DMS79 (cell line): ENCODE results near the gene KCNQ1.

Experiments used
- DNase-seq: peaks from one replicate; lab custom pipeline; 2025; lab: John Stamatoyannopoulos, UW

Gene KCNQ1

DNA sequence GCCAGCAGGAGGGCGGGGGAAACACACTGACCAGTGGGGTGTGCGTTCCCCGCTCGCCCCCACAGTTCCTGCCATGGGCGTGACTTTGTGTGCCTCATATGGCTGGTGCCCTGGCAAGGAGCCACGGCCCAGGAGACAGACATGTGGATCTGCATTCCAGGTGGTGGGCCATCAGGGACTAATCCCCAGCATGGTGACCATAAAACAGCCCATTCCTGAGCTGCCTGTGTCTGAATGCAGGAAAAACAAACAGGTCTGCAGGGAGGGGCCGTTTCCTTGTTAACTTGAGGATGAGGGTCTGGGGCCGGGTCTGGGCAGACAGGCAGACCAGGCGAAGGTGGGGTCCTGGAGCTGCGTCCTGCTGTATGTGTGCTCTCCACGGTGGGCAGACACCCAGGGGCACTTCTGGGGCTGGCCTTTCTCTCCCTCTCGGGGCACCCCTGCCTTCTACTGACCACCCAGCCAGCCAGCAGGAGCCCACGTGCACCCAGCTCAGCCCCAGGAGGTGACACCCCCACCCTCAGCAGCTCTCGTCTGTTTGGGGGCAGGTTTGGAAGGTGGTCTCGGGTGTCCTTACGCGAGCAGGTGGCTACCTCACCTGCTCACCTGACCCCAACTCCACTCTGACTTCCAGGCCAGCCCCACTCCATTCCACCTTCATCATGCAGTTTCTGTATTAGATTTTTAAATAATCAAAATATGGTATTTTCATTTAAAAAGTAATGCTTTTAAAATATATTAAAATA is 134.7 kb downstream of the KCNQ1 start:
- no peak for DNase-seq

DNA sequence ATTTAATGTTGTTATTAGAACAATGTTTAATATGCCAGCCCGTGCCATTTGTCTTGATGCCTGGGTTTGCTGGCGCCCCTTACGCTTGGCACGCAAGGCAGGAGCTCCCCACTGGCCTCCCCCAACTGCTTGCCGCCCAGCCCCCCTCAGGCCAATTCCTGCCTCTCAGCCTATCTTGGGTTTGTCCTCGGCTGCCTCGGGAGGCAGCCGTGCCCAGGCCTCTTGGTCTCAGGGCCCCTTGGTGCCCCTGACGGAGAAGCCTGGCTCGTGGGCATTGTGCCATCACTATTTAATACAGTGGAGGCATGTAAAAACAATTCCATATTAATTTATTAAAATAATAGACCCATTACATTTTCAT is 135.2 kb downstream of the KCNQ1 start:
- no peak for DNase-seq

DNA sequence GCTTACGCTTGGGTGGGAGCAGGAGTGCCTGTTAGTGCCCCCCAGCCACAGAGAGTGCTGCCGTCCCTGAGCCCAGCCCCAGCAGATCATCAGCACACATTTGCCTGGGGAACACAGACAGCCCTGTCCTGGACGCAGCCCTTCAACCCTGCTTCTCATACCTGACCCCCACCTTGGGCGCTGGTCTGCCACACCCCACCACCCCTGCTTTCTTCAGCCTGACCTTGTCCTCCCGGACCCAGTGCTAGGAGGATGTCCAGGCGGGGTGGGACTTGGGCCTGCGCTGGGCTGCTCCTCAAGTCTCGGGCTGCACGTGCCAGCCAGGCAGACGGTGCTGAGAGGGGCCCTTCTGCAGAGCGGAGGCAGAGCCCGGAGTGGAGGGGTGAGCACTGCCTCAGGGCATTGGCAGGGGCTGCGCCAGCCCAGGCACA is 135.8 kb downstream of the KCNQ1 start:
- no peak for DNase-seq

DNA sequence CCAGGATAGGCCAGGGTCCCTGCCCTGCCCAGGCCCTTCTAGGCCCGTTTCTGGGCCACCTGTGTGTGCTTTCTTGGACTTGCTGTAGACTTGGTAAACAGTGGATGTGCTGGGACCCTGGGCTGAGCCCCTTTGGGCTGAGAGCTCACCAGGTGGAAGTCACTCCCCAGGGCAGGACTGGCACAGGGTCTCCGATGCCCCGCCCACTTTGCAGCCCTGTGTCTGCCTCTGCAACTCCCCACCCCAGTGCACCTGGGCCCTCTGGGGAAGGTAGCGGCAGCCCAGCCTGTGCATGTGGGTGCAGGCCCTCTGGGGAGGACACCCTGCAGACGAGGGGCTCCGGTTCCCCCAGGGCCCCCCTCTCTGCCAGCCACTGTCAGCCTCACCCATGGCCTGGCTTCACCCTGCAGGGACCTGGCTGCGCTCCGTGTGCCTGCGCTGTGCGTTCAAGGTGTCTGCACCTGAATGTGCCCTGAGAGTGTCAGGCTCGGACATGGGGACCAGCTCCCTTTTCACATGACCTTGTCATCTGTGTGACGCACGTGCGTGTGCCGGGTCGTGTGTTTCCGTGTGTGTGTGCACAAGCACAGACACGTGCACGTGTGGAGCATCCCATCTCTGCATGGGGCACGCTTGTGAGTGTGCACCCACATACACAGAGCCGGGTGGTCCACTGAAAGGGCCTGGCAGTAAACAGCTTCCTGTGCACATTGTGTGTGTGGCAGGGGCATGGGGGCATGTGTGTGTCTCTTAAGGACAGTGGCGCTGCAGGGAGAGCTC is 136.5 kb downstream of the KCNQ1 start:
- no peak for DNase-seq

DNA sequence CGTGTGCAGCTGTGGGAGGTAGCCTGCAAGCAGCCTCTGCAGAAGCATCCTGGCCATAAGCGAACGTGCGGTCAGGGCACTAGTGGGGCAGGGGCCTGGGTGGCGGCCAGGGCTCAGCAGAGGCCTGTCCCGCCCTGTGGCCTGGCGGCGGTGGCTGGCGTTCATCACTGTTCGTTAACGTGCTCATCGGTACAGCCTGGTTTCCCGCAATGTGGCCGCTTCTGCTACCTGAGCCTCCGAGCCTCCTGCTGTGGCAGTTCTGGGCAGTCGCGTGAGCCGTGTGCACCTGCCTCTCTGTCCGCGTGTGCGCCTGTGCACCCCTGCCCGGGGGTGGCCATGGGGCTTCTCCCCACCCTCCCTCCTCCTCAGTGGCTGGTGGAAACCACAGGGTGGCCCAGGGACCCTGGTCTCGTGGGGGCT is 137.1 kb downstream of the KCNQ1 start:
- DNase-seq: no peak

DNA sequence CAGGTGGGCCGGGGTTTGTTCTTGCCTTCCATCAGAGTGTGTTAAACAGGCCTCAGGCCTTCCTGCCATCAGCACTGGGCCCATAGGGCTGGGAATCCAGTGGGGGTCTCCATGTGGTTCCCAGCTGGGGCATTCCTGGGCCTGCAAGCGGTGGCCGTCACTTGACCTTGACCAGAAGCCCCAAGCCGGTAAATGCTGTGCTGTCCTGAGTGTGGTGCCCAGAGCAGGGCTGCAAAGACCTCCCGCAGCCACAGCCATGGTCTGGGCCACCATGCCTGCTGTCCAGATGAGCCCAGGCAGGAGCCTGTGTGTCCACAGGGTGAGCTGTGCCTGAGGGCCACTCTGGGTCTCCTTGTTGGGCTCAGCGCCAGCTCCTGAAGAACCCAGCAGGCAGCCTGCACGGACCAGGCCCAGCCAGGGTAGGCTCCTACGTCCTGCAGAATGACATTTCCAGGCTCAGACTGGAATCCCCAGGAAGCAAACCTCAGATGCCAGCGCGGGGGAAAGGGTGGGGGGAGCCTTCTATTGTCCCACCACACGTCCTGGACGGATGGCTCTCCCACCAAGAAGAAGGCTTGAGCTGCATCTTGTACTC is 137.6 kb downstream of the KCNQ1 start:
- DNase-seq: no peak

DNA sequence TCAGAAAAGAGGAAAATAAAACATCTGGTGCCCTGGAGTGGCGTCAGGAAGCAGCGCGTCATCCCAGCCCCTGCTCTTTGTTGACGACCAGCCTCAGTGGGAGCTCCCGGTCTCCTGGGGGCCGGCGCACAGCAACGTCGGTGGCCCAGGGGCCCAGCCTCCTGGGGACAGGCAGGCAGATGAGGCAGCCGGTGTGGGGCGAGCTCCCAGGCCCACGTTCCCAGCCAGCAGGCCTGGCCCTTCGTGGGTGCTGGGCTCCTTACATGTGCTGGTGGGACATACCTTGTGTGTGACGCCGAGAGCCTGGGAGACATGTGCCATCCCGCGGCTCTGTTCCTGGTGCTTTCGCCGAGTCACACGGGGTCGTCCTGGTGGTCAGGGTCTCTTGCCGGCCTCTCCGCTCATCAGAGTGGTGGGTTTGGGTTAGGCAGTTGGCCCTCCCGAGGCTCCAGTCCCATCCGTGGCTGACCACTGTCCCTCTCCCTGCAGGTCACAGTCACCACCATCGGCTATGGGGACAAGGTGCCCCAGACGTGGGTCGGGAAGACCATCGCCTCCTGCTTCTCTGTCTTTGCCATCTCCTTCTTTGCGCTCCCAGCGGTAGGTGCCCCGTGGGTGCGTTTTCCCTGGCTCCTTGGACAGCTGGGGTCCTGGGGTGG is 138.3 kb downstream of the KCNQ1 start:
- no peak for DNase-seq

DNA sequence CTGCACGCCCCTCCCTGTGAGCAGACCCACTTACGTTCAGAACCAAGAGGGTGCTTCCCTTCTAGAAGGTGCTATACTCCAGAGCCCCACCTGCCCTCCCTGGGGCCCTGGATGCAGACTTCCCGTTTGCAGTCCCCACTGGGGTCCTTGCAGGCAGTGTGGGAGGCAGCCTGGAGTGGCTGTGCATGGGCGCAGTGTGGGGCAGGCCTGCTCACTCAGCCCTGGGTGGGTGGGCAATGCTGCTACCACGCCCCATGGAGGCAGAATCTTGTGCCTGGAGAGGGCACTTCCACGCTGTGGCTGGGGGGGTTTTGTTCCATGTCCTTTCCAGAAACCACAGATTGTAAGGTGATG is 138.8 kb downstream of the KCNQ1 start:
- DNase-seq: no peak

DNA sequence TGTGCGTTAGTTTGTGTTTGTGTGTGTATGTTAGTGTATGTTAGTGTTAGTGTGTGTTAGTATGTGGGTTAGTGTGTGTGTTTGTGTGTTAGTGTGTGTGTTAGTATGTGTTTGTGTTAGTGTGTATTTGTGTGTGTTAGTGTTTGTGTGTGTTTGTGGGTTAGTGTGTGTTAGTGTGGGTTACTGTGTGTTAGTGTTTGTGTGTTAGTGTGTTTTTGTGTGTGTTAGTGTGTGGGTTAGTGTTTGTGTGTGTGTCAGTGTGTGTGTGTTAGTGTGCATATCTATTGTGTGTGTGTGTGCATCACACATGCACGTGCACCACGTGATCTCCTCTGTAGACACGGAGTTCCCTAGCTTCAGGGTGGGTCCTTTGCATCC is 139.6 kb downstream of the KCNQ1 start:
- DNase-seq: no peak

DNA sequence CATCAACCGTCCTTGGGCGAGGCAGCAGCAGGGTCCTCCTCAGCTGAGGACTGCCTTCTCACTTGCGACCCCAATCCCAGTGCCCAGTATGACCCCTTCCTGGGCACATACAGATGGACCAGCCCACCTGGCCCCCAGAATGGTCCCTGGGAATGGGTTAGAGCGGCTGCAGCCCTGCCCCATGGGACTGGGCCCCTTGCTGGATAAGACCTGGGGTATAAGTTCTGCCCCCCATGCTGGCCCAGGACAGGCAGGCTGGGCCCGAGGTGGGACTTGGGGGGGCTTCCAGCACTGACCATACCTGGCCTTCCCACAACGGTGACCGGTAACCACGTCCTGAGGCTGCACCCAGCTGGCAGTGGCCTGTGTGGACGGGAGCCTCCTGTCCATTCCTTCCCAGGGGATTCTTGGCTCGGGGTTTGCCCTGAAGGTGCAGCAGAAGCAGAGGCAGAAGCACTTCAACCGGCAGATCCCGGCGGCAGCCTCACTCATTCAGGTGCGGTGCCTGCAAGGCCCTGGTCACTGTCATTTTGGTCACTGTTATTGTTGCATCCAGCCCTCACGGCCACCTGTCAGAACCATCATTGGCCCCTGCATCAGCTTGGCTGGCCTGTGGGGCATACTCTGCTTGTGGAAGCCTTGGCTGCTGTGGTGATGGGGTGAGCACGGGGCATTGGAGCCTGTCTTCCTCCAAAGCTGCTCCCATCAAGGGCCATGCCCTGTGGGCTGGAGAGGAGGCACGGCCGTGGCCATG is 140.2 kb downstream of the KCNQ1 start:
- no peak for DNase-seq

DNA sequence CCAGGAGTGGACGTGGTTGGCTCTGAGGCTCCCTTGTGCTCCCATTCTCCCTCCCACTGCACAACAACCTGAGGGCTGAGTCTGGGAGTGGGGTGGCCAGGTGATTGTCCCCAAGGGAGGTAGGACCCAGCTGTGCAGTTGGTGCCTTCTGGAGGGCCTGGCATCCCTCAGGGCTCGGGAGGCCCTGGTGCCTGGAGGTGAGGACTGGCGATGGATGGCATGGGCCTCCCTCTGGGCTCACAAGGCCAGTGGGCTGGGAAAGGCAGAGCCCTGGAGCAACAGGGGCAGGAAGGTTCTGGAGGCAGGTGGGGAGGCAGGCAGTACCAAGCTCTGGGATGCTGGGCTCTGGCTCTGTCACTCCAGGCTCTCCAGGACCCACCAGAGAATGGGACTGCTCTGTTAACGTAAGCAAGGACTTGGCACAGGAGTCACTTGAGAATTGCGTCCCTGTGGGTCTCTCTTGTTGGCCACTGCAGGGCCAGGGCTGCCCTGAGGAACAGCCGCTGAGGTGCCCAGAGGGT is 140.8 kb downstream of the KCNQ1 start:
- DNase-seq: no peak

DNA sequence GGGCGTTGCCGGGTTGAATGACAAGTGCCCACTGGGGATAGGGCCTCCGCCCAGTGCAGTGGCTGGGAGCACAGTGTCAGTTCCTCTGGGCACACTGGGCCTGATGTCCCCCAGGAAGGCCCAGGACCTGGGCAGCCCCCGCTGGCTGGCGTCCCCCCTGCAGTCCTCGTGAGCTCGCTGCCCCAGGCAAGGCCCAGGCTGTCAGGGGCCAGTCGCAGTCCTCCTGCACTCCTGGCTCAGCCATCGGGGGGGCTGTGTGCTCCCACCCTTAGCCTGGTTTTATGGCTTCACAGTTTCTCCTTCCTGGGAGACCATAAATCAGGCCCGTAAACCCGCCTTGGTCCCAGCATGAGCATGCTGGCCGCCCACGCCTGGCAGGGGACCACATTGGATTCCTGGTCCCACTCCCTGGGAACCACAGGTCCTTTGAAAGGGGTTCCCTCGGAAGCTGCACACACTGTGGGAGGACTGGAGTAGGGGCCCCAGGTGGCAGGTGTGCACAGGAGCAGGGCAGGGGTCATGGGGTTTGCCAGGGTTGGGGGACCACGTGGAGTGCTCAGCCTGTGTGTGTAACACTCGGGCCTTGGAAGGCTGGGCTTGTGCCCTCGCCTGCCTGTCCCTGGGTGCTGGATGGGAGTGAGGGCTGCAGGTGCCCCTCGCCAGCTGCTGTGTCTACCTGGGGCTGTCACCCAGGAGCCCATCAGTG is 141.4 kb downstream of the KCNQ1 start:
- DNase-seq: no peak

DNA sequence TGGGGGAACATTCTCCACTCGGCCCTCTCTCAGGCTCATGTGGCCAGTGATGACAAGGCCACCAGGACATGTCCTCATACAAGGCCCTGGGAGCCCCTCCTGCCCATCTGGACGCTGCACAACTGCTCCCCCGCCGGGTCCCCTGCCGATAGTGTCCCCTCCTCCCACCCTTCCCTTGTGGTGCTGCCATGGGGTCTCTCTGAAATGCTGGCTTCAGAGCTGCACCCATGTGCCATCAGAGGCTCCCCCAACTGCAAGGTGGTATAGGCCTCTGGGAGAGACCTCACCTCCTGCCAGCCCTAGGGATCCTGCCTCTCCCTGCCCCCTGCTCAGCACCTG is 142.0 kb downstream of the KCNQ1 start:
- no peak for DNase-seq

DNA sequence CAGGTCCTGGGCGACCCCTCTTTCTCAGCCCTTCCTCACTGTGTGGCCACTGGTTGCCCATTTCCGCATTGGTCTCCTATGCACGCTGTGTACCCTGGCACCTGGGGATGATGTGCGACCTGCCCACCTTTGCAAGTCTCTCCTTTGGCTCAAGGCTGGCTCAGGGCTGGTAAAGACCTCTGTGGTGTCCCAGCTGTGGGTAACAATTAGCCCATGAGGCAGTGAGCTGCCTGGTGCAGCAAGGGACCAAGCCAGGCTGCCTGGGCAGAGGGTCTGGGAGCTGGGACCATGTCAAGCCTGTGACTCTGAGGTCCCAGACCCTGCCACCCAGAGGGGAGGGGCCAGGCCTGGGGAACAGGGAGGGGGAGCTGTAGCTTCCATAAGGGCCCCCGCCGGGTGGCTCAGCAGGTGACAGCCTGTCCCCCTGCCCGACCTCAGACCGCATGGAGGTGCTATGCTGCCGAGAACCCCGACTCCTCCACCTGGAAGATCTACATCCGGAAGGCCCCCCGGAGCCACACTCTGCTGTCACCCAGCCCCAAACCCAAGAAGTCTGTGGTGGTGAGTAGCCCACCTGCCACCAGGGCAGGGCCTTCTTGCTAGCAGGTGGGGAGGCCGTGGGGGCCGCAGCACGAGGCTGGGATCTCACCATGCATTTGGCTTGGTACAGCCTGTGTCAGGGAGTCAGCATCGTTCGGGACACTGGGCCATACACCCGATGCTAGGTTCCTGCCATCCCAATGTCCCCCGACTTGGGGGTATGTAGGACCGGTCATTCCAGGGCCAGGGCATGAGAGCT is 142.5 kb downstream of the KCNQ1 start:
- DNase-seq: no peak

DNA sequence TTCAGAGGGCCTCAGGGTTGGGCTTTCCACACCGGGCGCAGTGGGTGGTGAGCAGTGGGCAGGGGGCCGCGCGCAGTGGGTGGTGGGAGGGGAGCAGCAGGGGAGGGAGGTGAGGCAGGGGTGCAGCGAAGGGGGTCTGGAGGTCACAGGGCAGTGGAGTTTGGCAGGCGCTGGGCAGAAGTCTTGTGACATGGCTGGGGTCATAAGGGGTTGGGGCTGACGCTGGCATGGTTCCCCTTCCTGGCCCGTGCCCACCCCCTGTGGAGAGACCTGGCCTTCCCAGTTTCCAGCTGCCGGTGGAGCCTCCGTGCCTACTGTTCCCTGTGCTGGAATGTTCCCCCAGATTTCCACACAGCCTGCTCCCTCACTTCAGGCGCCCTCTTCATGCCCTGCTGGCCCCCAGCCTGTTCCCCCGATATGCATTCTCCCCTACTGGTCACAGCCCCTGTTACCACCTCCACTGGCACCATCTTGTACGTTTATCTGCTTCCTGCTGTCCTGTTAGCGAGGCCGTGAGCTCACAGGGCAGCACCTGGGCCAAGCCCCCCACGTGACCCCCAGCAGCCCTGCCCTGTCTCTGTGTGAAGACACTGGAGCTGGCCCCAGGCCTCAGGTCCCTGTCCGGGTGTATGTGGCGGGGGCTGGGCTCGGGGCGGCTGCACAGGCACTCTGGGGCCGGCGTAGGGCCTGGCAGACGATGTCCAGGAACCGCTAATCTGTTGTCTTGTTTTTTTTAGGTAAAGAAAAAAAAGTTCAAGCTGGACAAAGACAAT is 143.4 kb downstream of the KCNQ1 start:
- no peak for DNase-seq

DNA sequence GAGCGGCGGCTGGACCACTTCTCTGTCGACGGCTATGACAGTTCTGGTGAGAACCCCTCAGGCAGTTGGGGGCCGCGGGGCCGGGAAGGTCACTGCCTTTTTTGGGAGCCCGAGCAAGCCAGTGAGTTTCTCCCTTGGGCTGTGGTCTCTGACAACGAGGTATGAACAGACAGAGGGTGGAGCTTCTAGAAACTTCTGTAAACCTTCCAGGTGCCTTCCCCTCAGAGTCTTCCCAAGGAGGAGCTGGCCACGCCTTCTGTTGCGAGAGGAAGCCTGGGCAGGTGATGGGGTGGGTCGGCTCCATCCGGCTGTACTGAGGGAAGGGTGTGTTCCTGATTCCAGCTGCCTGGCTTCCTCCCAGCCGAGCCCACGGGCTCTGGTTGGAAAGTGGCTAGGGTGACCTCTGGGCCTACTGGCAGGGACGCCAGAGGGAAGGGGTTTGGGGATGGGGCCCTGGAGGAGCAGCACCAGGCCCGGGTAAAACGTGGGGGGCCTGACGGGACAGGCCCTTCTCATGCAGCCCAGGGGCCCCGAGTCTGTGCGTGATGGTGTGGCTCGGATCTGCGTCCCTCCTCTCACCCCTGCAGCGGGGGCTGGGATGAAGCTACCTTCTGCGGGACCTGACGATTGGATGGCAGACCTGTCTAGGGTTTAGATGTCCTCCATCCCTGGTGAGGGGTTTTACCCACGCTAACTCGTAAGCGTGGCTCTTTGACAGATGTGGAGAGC is 144.2 kb downstream of the KCNQ1 start:
- DNase-seq: no peak

DNA sequence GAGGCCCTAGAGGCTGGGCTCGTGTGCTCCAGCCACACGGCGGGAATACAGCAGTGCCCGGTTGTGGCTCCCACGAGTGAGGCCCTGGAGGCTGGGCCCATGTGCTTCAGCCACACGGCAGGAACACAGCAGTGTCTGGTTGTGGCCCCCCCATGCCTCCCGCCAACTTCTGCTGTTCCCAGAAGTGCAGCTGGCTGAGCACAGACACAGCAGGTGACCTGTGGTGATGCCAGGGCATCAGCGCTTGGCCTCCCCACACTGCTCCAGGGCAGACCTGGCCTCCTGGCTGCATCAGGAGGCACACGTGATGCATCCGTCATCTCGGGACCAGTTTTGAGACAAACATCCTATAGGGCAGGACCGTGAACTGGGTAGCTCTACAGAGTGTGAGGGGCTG is 144.7 kb downstream of the KCNQ1 start:
- DNase-seq: no peak

DNA sequence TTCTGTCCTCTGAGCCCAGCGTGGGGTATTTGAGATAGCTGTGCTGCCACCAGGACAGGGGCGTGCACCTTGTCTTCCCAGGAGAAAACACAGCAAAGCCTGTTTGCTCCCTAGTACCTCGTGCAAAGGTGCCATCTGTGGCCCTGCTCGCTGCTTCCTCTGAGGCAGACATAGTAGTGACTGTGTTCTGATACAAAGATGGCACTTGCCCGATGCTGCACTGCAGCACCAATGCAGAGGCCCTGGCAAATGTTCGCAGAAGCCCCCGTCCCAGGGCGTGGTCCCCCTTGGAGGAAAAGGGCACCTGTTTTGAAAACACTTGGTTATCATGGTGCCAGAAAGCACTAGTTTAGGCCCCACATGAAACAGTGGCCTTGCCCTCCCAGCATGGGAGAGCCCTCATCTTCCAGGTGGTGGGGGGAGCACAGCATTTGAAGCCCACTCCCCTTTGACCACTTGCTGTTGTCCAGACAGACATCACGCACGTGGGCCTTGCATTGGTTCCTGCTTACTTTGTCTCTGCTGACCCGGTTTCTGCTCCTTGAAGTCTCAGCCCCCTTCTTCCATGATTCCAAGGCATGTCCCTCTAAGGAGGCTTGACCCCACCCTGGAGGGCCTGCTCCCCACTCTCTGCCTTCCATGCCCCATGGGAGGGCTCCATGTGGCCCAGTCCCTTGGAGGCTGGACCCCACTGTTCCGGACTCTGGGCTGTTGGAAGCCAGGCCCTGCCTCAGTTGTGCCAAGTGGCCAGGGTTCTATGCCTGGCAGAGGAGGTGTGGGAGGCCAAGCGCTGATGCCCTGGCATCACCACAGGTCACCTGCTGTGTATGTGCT is 145.5 kb downstream of the KCNQ1 start:
- no peak for DNase-seq
